SK-N-SH (cell line): ENCODE measurements around the gene DUSP16.

ENCODE experiments used
- CTCF ChIP-seq: fragments of 200-600 bp; sonication (generic); IDR thresholded peaks from 2 replicates; pipeline ENCODE4 v1.6.1; 2017; ENCODE audit warnings: antibody characterized with exemption, mild to moderate bottlenecking, moderate library complexity
- POLR2AphosphoS5 ChIP-seq: IDR thresholded peaks from 2 replicates; pipeline ENCODE4 v1.6.1; 2012; ENCODE audit warnings: low read depth, low read length

DNA sequence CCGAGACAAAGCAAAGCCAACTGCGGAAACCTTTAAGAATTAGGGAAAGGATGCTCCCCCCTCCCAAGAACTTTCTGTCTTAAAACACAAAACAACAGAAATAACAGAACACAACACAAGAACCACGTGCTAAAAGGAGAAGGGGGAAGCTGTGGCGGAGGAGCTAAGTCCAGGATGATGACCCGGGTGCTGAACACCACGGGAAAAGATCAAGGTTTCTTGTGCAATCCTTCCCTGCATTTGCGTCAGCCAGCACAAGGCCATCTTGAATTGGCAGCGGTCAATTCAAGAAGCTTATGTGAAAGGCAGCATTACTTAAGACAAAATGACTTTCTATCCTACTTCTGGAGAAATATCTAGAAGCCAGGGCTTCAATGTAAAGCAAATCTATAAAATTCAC, 38.0 kb upstream of the DUSP16 start:
- TF ChIP-seq CTCF (no peak), POLR2AphosphoS5 (no peak)
